GM23338 (cell line): ENCODE results near the gene CELA3A. TPM values are rescaled to one million over a fixed set of nuclear protein-coding genes. Genes with fewer than 3 reads are reported as not detected.
"Not testable (repeated sequence)": the region's sequence is repeated elsewhere in the genome, so short reads cannot be mapped to it uniquely, and the experiment has no call there.

ENCODE experiments used
- ATAC-seq: fragments of 200-7000 bp; cut with Tn5 transposase; 3 replicates; pipeline ENCODE4 v1.9.1; 2020
- DNase-seq: peaks from one replicate; pipeline ENCODE4 v3.0.0-alpha.2; 2015; ENCODE audit warnings: low spot score
- H2AFZ ChIP-seq: fragments of 200-600 bp; sonication (generic); 2 replicates; pipeline ENCODE4 v1.8.0; 2016; ENCODE audit warnings: antibody characterized with exemption, mild to moderate bottlenecking, moderate library complexity
- H3F3A ChIP-seq: fragments of 200-600 bp; sonication (generic); replicated peaks from 2 replicates; pipeline ENCODE4 v1.8.0; 2017; ENCODE audit warnings: antibody characterized with exemption, mixed run types, low read depth
- H3K27ac ChIP-seq: fragments of 200-600 bp; sonication (generic); 2 replicates; pipeline ENCODE4 v1.6.1; 2016; ENCODE audit warnings: low read depth
- H3K27me3 ChIP-seq: fragments of 200-600 bp; sonication (generic); 2 replicates; pipeline ENCODE4 v1.8.0; 2016; ENCODE audit warnings: mild to moderate bottlenecking, mixed run types, moderate library complexity; ENCODE audit not compliant: insufficient read depth
- H3K36me3 ChIP-seq: fragments of 200-600 bp; sonication (generic); 2 replicates; pipeline ENCODE4 v1.8.0; 2016; ENCODE audit warnings: mild to moderate bottlenecking; ENCODE audit not compliant: insufficient read depth
- H3K4me1 ChIP-seq: fragments of 200-600 bp; sonication (generic); 2 replicates; pipeline ENCODE4 v1.8.0; 2016; ENCODE audit warnings: mild to moderate bottlenecking, moderate library complexity; ENCODE audit not compliant: insufficient read depth
- H3K4me2 ChIP-seq: fragments of 200-600 bp; sonication (generic); 2 replicates; pipeline ENCODE4 v1.7.1; 2017; ENCODE audit warnings: mixed run types
- H3K4me3 ChIP-seq: fragments of 200-600 bp; sonication (generic); 2 replicates; pipeline ENCODE4 v1.6.1; 2016; ENCODE audit warnings: mixed run types
- H3K79me2 ChIP-seq: fragments of 200-600 bp; sonication (generic); replicated peaks from 2 replicates; pipeline ENCODE4 v1.8.0; 2017; ENCODE audit warnings: mild to moderate bottlenecking; ENCODE audit not compliant: insufficient read depth
- H3K9me2 ChIP-seq: fragments of 200-600 bp; sonication (generic); 2 replicates; pipeline ENCODE4 v1.8.0; 2017; ENCODE audit not compliant: insufficient read depth
- H4K20me1 ChIP-seq: fragments of 200-600 bp; sonication (generic); replicated peaks from 2 replicates; pipeline ENCODE4 v1.8.0; 2017; ENCODE audit warnings: mild to moderate bottlenecking; ENCODE audit not compliant: insufficient read depth
- H3K27ac Mint-ChIP-seq: 2 replicates; pipeline ENCODE4 v1.8.0; 2020; ENCODE audit warnings: inconsistent platforms, mild to moderate bottlenecking, moderate library complexity, mixed read lengths
- H3K27me3 Mint-ChIP-seq: 3 replicates; pipeline ENCODE4 v1.8.0; 2022; ENCODE audit warnings: low read depth, mild to moderate bottlenecking, moderate library complexity, mixed read lengths, inconsistent platforms; ENCODE audit not compliant: insufficient read depth, poor library complexity
- H3K36me3 Mint-ChIP-seq: 3 replicates; pipeline ENCODE4 v1.8.0; 2021; ENCODE audit warnings: low read depth, mild to moderate bottlenecking, inconsistent platforms, moderate library complexity, mixed read lengths
- H3K4me1 Mint-ChIP-seq: 3 replicates; pipeline ENCODE4 v1.8.0; 2020; ENCODE audit warnings: mild to moderate bottlenecking, inconsistent platforms, mixed read lengths
- H3K4me3 Mint-ChIP-seq: 3 replicates; pipeline ENCODE4 v1.8.0; 2021; ENCODE audit warnings: moderate library complexity, mild to moderate bottlenecking, inconsistent platforms, mixed read lengths
- H3K9me3 Mint-ChIP-seq: 3 replicates; pipeline ENCODE4 v1.8.0; 2020; ENCODE audit warnings: moderate library complexity, mild to moderate bottlenecking, inconsistent platforms, mixed read lengths
- polyA plus RNA-seq: library from polyadenylated mRNA; unstranded; fragments of >200 nt; fragmentation: Nextera tagmentation; extraction: Ambion mirVana; gene quantifications from 2 replicates; pipeline ENCODE4 v1.2.1, GENCODE V29; 2016
- total RNA-seq: library from RNA; depleted of rRNA; stranded (reverse); fragments of >200 nt; shearing (Covaris generic); gene quantifications from 2 replicates; pipeline ENCODE4 v1.2.3, GENCODE V29; 2014

CELA3A gene
- total and polyA plus RNA-seq, 2 experiments from 2014 or later: not detected

- not testable (repeated sequence) for H3K4me3 ChIP-seq, H2AFZ ChIP-seq, H3K4me1 ChIP-seq, DNase-seq, H3K27ac ChIP-seq, H3K4me3 Mint-ChIP-seq, H3K4me2 ChIP-seq, H3K9me2 ChIP-seq, H3K27me3 Mint-ChIP-seq, H3K36me3 Mint-ChIP-seq, H3K27ac Mint-ChIP-seq, H3K27me3 ChIP-seq, H4K20me1 ChIP-seq, H3K79me2 ChIP-seq, H3F3A ChIP-seq, H3K36me3 ChIP-seq, H3K9me3 Mint-ChIP-seq, H3K4me1 Mint-ChIP-seq
- ATAC-seq: peak; percentile 21; the same call in 1 of the 3 replicates
Measured at GRCh38 chr1:21974699-21975098, 26.8 kb upstream of the CELA3A start.

- not testable (repeated sequence) for H3F3A ChIP-seq, H3K27me3 Mint-ChIP-seq, ATAC-seq, H3K27ac ChIP-seq, H4K20me1 ChIP-seq, H3K4me1 ChIP-seq, H3K9me3 Mint-ChIP-seq, H2AFZ ChIP-seq, H3K79me2 ChIP-seq, H3K4me2 ChIP-seq, H3K9me2 ChIP-seq, H3K36me3 Mint-ChIP-seq, H3K4me1 Mint-ChIP-seq, H3K27me3 ChIP-seq, DNase-seq, H3K27ac Mint-ChIP-seq, H3K4me3 Mint-ChIP-seq, H3K36me3 ChIP-seq, H3K4me3 ChIP-seq
Measured at GRCh38 chr1:21975296-21975695, 26.2 kb upstream of the CELA3A start.

DNA sequence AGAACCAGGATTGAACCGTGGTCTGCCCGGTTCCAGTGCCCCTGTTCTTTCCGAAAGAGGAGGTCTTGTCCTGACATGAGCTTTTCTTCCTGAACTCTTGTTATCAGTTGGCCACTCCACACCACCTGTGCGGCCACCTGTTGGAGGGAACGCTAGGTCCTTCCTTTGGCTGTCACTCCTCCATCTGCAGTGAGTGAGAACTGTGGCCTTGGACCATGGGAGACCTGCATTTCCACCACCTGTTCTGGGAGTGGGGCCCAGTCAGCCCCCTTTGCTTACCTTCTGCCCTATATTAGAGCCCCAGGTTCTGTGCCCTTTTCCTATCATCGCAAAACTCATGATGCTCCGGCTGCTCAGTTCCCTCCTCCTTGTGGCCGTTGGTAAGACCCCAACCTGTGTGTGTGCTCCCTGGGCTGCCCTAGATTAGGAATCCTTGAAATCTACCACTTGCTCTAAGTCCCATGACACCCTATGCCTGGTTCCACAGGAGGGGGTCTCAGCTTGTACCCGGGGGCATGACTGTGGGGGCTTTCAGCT, 24.7 kb upstream of the CELA3A start, which contains the start of gene CELA3B:
CELA3B (plus strand) TSS at position 320 of the 537 bp plus-strand sequence; CDS start at position 338, 18 bp downstream.
- H3K4me1 ChIP-seq, H2AFZ ChIP-seq, H3K27ac ChIP-seq, H4K20me1 ChIP-seq, DNase-seq, H3K9me3 Mint-ChIP-seq, ATAC-seq, H3K27ac Mint-ChIP-seq, H3K36me3 ChIP-seq, H3K9me2 ChIP-seq, H3K4me1 Mint-ChIP-seq, H3K4me2 ChIP-seq, H3K79me2 ChIP-seq, H3F3A ChIP-seq, H3K27me3 ChIP-seq, H3K4me3 Mint-ChIP-seq, H3K27me3 Mint-ChIP-seq, H3K4me3 ChIP-seq, H3K36me3 Mint-ChIP-seq: not testable (repeated sequence)

- not testable (repeated sequence) for H3K4me2 ChIP-seq, H3K27ac ChIP-seq, DNase-seq, H3K9me3 Mint-ChIP-seq, H3K9me2 ChIP-seq, H3K4me1 ChIP-seq, H4K20me1 ChIP-seq, H3K36me3 ChIP-seq, H3K4me3 ChIP-seq, H3K27me3 ChIP-seq, H3F3A ChIP-seq, H2AFZ ChIP-seq, ATAC-seq, H3K4me3 Mint-ChIP-seq, H3K27ac Mint-ChIP-seq, H3K79me2 ChIP-seq, H3K36me3 Mint-ChIP-seq, H3K4me1 Mint-ChIP-seq, H3K27me3 Mint-ChIP-seq
Measured at GRCh38 chr1:21978209-21978608, 23.2 kb upstream of the CELA3A start.

GRCh38 chr1:21980515-21981220, 20.8 kb upstream of the CELA3A start:
- H3K9me3 Mint-ChIP-seq, H4K20me1 ChIP-seq, H3K4me2 ChIP-seq, H3K79me2 ChIP-seq, H3K36me3 ChIP-seq, H3K4me3 Mint-ChIP-seq, H3K27me3 ChIP-seq, H3K4me3 ChIP-seq, H3K27me3 Mint-ChIP-seq, H3K9me2 ChIP-seq, DNase-seq, H3F3A ChIP-seq, H2AFZ ChIP-seq, H3K4me1 Mint-ChIP-seq, H3K27ac Mint-ChIP-seq, H3K27ac ChIP-seq, H3K36me3 Mint-ChIP-seq, H3K4me1 ChIP-seq: not testable (repeated sequence)
- peak; percentile 89 for ATAC-seq

DNA sequence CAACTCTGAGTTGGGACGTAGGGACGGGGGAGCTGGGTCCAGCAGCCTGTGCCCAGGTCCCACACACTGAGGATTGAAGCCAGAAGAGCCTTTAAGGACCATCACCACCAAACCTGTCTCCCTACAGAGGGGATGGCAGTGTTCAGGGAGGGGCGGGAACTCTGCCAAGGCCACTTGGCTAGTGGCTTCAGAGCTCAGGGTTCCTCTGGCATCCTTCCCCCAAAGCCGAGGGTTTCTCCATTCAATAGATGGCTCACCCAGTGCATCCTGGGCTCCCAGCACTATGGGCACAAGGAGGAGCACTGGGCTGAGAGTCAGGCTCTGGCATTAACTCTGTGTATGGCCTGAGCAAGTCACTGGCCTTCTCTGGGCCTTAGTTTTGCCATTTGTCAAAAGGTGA, 20.2 kb upstream of the CELA3A start:
- H3K4me1 ChIP-seq, DNase-seq, H3K36me3 Mint-ChIP-seq, H3K27ac Mint-ChIP-seq, H2AFZ ChIP-seq, H3K4me2 ChIP-seq, H3K27me3 Mint-ChIP-seq, H3F3A ChIP-seq, H3K4me3 Mint-ChIP-seq, H3K4me1 Mint-ChIP-seq, H3K79me2 ChIP-seq, H3K27me3 ChIP-seq, H3K27ac ChIP-seq, ATAC-seq, H3K36me3 ChIP-seq, H3K9me3 Mint-ChIP-seq, H4K20me1 ChIP-seq, H3K9me2 ChIP-seq, H3K4me3 ChIP-seq: not testable (repeated sequence)
